Endodermal cell (in vitro differentiated cells): ENCODE results near the gene AFAP1L2. TPM values are rescaled to one million over a fixed set of nuclear protein-coding genes. Genes with fewer than 3 reads are reported as not detected.

Experiments
- DNase-seq: peaks from one replicate; pipeline ENCODE4 v3.0.0-alpha.2; 2017
- H3K27ac ChIP-seq: 2 replicates; pipeline ENCODE4 v1.5.1; 2013; ENCODE audit warnings: mild to moderate bottlenecking, low read depth, low read length, moderate library complexity
- H3K27me3 ChIP-seq: 2 replicates; pipeline ENCODE4 v1.6.1; 2013; ENCODE audit warnings: mild to moderate bottlenecking, low read length, moderate library complexity; ENCODE audit not compliant: insufficient read depth, control insufficient read depth, poor library complexity, severe bottlenecking
- H3K36me3 ChIP-seq: 2 replicates; pipeline ENCODE4 v1.7.0; 2013; ENCODE audit warnings: mild to moderate bottlenecking, low read length, moderate library complexity; ENCODE audit not compliant: control insufficient read depth, insufficient read depth
- H3K4me1 ChIP-seq: one replicate; pipeline ENCODE4 v1.7.0; 2013; ENCODE audit warnings: low read length; ENCODE audit not compliant: control insufficient read depth, insufficient read depth
- H3K4me3 ChIP-seq: 2 replicates; pipeline ENCODE4 v1.5.1; 2013; ENCODE audit warnings: mild to moderate bottlenecking, low read length, moderate library complexity
- H3K9ac ChIP-seq: 2 replicates; pipeline ENCODE4 v1.6.1; 2013; ENCODE audit warnings: mild to moderate bottlenecking, low read length, moderate library complexity; ENCODE audit not compliant: poor library complexity, severe bottlenecking; ENCODE audit errors: extremely low read depth
- H3K9me3 ChIP-seq: 2 replicates; pipeline ENCODE4 v1.6.1; 2013; ENCODE audit warnings: mild to moderate bottlenecking, low read length, moderate library complexity; ENCODE audit not compliant: control insufficient read depth
- H3K27ac Mint-ChIP-seq: 2 replicates; pipeline ENCODE4 v1.8.0; 2020; ENCODE audit warnings: mixed read lengths
- H3K27me3 Mint-ChIP-seq: 2 replicates; pipeline ENCODE4 v1.8.0; 2021; ENCODE audit warnings: mild to moderate bottlenecking, mixed read lengths; ENCODE audit not compliant: insufficient read depth
- H3K36me3 Mint-ChIP-seq: 2 replicates; pipeline ENCODE4 v1.8.0; 2020; ENCODE audit warnings: low read depth, mixed read lengths
- H3K4me1 Mint-ChIP-seq: 2 replicates; pipeline ENCODE4 v1.8.0; 2020; ENCODE audit warnings: mixed read lengths
- H3K4me3 Mint-ChIP-seq: 2 replicates; pipeline ENCODE4 v1.8.0; 2020; ENCODE audit warnings: mild to moderate bottlenecking, moderate library complexity, mixed read lengths
- H3K9me3 Mint-ChIP-seq: 2 replicates; pipeline ENCODE4 v1.8.0; 2020; ENCODE audit warnings: mild to moderate bottlenecking, mixed read lengths
- CTCF ChIP-seq: fragments of 200-600 bp; sonication (generic); conservative IDR thresholded peaks from 2 replicates; pipeline ENCODE4 v1.5.0; 2021; ENCODE audit warnings: antibody characterized with exemption, mild to moderate bottlenecking
- WGBS, 2 experiments: methylation state at CpG; one replicate each; pipeline versions ENCODE4 v1.1.5 to v1.1.7; 2013; ENCODE audit warnings: missing lambda C conversion rate in 2 of 2, mixed read lengths in 1 of 2; ENCODE audit not compliant: insufficient coverage in 1 of 2, insufficient read length in 1 of 2; 5-methylcytosine and 5-hydroxymethylcytosine counted together
- total RNA-seq, 2 donors: library from RNA; stranded (reverse); fragmentation: NEBNext Ultra II Directional in 1 of 2; extraction: Animal tissue kit (Norgen Biotek cat#: 25700) in 1 of 2; gene quantifications; 2 replicates in 1 of 2; 3 replicates in 1 of 2; pipeline ENCODE4 v1.2.1, GENCODE V29; 2021

Gene AFAP1L2
- total RNA-seq, 2 donors from 2014 or later = 1.5 to 2.2 TPM

- 84 to 89% methylated on average over 8 to 9 of the region's 9 CpGs for WGBS, 2 experiments
- no peaks in the 10 kb centered on the region for H3K36me3 ChIP-seq
- no peak for DNase-seq
- Mint-ChIP-seq H3K36me3 (no peaks in the 10 kb centered on the region), H3K4me3 (no peak overlapping the region), H3K9me3 (no peaks in the 10 kb centered on the region), H3K27me3 (peaks cover 9% of the 10 kb centered on the region), H3K27ac (no peak overlapping the region), H3K4me1 (peaks cover 5% of the 10 kb centered on the region)
- H3K4me3 ChIP-seq = no peak overlapping the region
- no peaks in the 10 kb centered on the region for H3K9me3 ChIP-seq
- peaks cover 6% of the 10 kb centered on the region for H3K27me3 ChIP-seq
- no peak for TF ChIP-seq CTCF
- no peak overlapping the region for H3K9ac ChIP-seq
- no peak overlapping the region for H3K27ac ChIP-seq
- no peaks in the 10 kb centered on the region for H3K4me1 ChIP-seq
These were observed 95.6 kb downstream of the AFAP1L2 start for GRCh38 chr10:114308531-114309363.

- Mint-ChIP-seq H3K27ac (no peak overlapping the region), H3K9me3 (no peaks in the 10 kb centered on the region), H3K36me3 (no peaks in the 10 kb centered on the region), H3K4me1 (peaks cover 5% of the 10 kb centered on the region), H3K4me3 (no peak overlapping the region), H3K27me3 (peaks cover 9% of the 10 kb centered on the region)
- no peak overlapping the region for H3K4me3 ChIP-seq
- DNase-seq = no peak
- no peak overlapping the region for H3K9ac ChIP-seq
- H3K27ac ChIP-seq = no peak overlapping the region
- 84 to 92% methylated on average over 6 to 10 of the region's 10 CpGs for WGBS, 2 experiments
- H3K9me3 ChIP-seq = no peaks in the 10 kb centered on the region
- H3K4me1 ChIP-seq = no peaks in the 10 kb centered on the region
- H3K36me3 ChIP-seq = no peaks in the 10 kb centered on the region
- peaks cover 6% of the 10 kb centered on the region for H3K27me3 ChIP-seq
- TF ChIP-seq CTCF = no peak
These were observed 96.6 kb downstream of the AFAP1L2 start for GRCh38 chr10:114307731-114308130.

- Histone ChIP-seq H3K27me3 (peaks cover 6% of the 10 kb centered on the region), H3K9ac (no peak overlapping the region), H3K36me3 (no peaks in the 10 kb centered on the region), H3K4me1 (no peaks in the 10 kb centered on the region), H3K4me3 (no peak overlapping the region), H3K27ac (no peak overlapping the region), H3K9me3 (no peaks in the 10 kb centered on the region)
- H3K4me3 Mint-ChIP-seq = no peak overlapping the region
- peak; percentile 78 for DNase-seq
- TF ChIP-seq CTCF = no peak
- H3K27ac Mint-ChIP-seq = no peak overlapping the region
- no peaks in the 10 kb centered on the region for H3K36me3 Mint-ChIP-seq
- no peaks in the 10 kb centered on the region for H3K9me3 Mint-ChIP-seq
- 55 to 88% methylated on average over 4 to 10 of the region's 19 CpGs for WGBS, 2 experiments
- H3K27me3 Mint-ChIP-seq = peaks cover 9% of the 10 kb centered on the region
- peaks cover 5% of the 10 kb centered on the region for H3K4me1 Mint-ChIP-seq
These were observed 98.0 kb downstream of the AFAP1L2 start for GRCh38 chr10:114306116-114306973.
